AG04450 (cell line): ENCODE results near the gene CCDC150. TPM values are rescaled to one million over a fixed set of nuclear protein-coding genes. Genes with fewer than 3 reads are reported as not detected.

Source experiments
- CTCF ChIA-PET: fragments of 300-600, 350-600 bp; formaldehyde crosslinking; extraction: SDS; loops from one replicate; lab custom pipeline; 2022; ENCODE audit warnings: antibody characterized with exemption, inconsistent platforms; lab: Charles Lee
- POLR2A ChIA-PET: fragments of 350-600 bp; formaldehyde crosslinking; extraction: SDS; loops from one replicate; lab custom pipeline; 2021; ENCODE audit warnings: antibody characterized with exemption, inconsistent platforms; lab: Yijun Ruan, JAX
- DNase-seq: peaks from one replicate; pipeline ENCODE4 v3.0.0-alpha.2; 2011; ENCODE audit warnings: low read depth, low spot score
- H3K27ac ChIP-seq: one replicate; pipeline ENCODE4 v1.5.1; 2012; ENCODE audit warnings: low read depth, low read length, control low read depth
- H3K27me3 ChIP-seq: one replicate; pipeline ENCODE4 v1.6.0; 2012; ENCODE audit warnings: low read length; ENCODE audit not compliant: control insufficient read depth, insufficient read depth
- H3K4me3 ChIP-seq: 2 replicates; pipeline ENCODE4 v1.5.1; 2011; ENCODE audit warnings: mild to moderate bottlenecking, low read depth, low read length, control low read depth
- H3K9me3 ChIP-seq: 2 replicates; pipeline ENCODE4 v1.5.1; 2012; ENCODE audit warnings: low read length; ENCODE audit not compliant: control insufficient read depth, insufficient read depth
- polyA plus RNA-seq: library from polyadenylated mRNA; depleted of rRNA; stranded (reverse); fragments of >200 nt; gene quantifications from 2 replicates; pipeline ENCODE4 v1.2.3, GENCODE V29; 2011
- TF ChIP-seq, protein P1 (sequence below): IDR thresholded peaks from 2 replicates; pipeline ENCODE4 v1.5.1; 2011; ENCODE audit warnings: low read depth, low read length, control low read depth, inconsistent platforms

The CCDC150 gene
- polyA plus RNA-seq, 1 experiment: 1.5 TPM

DNA sequence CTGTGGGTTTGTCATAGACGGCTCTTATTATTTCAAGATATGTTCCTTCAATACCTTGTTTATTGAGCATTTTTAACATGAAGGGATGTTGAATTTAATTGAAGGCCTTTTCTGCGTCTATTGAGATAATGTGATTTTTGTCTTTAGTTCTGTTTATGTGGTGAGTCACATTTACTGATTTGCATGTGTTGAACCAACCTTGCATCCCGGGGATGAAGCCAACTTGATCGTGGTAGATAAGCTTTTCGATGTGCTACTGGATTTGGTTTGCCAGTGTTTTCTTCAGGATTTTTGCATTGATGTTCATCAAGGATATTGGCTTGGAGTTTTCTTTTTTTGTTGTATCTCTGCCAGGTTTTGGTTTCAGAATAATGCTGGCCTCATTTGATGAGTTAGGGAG lies 99.5 kb downstream of the CCDC150 start:
- TF ChIP-seq, protein P1, sequence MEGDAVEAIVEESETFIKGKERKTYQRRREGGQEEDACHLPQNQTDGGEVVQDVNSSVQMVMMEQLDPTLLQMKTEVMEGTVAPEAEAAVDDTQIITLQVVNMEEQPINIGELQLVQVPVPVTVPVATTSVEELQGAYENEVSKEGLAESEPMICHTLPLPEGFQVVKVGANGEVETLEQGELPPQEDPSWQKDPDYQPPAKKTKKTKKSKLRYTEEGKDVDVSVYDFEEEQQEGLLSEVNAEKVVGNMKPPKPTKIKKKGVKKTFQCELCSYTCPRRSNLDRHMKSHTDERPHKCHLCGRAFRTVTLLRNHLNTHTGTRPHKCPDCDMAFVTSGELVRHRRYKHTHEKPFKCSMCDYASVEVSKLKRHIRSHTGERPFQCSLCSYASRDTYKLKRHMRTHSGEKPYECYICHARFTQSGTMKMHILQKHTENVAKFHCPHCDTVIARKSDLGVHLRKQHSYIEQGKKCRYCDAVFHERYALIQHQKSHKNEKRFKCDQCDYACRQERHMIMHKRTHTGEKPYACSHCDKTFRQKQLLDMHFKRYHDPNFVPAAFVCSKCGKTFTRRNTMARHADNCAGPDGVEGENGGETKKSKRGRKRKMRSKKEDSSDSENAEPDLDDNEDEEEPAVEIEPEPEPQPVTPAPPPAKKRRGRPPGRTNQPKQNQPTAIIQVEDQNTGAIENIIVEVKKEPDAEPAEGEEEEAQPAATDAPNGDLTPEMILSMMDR: no peak
- POLR2A ChIA-PET: no interaction called here
- Histone ChIP-seq H3K9me3 (no peaks in the 10 kb centered on the region), H3K4me3 (no peak overlapping the region), H3K27me3 (no peaks in the 10 kb centered on the region), H3K27ac (no peak overlapping the region)
- CTCF ChIA-PET: interaction anchor here (1.6 kb wide), 1 partner anchor 12 kb away, joined by 6 read pairs; no protein-coding TSS in a partner anchor
- no peak for DNase-seq

DNA sequence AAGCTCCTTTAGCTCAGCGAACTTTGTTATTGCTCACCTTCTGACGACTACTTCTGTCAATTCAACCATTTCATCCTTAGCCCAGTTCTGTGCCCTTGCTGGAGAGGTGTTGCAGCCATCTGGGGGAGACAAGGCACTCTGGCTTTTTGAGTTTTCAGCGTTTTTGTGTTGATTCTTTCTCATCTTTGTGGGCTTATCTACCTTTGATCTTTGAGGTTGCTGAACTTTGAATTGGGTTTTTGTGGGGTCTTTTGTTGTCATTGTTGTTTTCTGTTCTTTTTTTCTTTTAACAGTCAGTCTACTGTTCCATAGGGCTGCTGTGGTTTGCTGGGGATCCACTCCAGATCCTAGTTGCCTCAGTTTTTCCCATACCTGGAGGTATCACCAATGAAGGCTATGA lies 102.7 kb downstream of the CCDC150 start:
- H3K27ac ChIP-seq: no peak overlapping the region

DNA sequence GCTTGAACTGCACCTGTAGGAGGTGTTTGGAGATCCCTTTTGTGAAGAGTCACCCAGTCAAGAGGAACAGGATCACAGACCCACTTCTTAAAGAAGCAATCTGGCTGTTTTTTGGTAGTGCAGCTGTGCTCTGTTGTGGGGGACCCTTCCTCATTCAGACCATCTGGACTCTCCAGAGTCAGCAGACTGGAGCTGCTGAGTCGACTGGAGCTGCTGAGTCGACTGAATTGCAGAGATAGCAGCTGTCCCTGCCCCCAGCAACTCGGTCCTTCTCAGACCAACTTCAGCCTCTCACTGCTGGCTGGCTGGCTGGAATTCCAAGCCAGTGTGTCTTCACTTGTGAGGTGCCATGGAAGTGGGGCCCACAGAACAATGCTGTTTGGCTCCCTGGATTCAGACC lies 103.2 kb downstream of the CCDC150 start:
- ChIA-PET CTCF (interaction anchor here (2.3 kb wide), 1 partner anchor 8 kb away, joined by 9 read pairs; no protein-coding TSS in a partner anchor), POLR2A (no interaction called here)
- Histone ChIP-seq H3K9me3 (no peaks in the 10 kb centered on the region), H3K27me3 (no peaks in the 10 kb centered on the region), H3K27ac (no peak overlapping the region), H3K4me3 (no peak overlapping the region)
- TF ChIP-seq, protein P1: no peak
- no peak for DNase-seq

More for the DNA sequence above, 102.7 kb downstream of the CCDC150 start:
- H3K9me3 ChIP-seq: no peaks in the 10 kb centered on the region
- CTCF ChIA-PET: interaction anchor here (2.3 kb wide), 1 partner anchor 9 kb away, joined by 9 read pairs; no protein-coding TSS in a partner anchor
- no peak overlapping the region for H3K4me3 ChIP-seq
- no peaks in the 10 kb centered on the region for H3K27me3 ChIP-seq
- no peak for DNase-seq
- TF ChIP-seq, protein P1: no peak
- POLR2A ChIA-PET: no interaction called here

DNA sequence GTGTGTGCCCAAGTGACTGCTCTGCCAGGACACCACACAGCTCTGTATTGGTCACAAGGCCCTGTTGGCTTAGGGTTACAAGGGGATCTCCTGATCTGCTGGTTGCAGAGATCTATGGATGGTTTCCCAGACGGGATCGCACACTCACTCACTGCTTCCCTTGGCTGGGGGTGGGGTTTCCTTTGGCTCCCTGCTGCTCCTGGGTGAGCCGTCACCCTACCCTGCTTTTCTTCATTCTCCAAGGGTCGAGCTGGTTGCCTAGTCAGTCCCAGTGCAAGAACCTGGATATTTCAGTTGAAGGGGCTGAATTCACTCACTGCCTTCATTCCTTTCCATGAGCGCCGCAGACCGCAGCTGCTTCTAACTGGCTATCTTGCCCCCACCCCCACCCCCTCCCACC lies 103.7 kb downstream of the CCDC150 start:
- Histone ChIP-seq H3K4me3 (no peak overlapping the region), H3K27me3 (no peaks in the 10 kb centered on the region), H3K27ac (no peak overlapping the region), H3K9me3 (no peaks in the 10 kb centered on the region)
- no peak for DNase-seq
- ChIA-PET POLR2A (no interaction called here), CTCF (interaction anchor here (2.3 kb wide), 1 partner anchor 8 kb away, joined by 9 read pairs; no protein-coding TSS in a partner anchor)
- TF ChIP-seq, protein P1: no peak

DNA sequence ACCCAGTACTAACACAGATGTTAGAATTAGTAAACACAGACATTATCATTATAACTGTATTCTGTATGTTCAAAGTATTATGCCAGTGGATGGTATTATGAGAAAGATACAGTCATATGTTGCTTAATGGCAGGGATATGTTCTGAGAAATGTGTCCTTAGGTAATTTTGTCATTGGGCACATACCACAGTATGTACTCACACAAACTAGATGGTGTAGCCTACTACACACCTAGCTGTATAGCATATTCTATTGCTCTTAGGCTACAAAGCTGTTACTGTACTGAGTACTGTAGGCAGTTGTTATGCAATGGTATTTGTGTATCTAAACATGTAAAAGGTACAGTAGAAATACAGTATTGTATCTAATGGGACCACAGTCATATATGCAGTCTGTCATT lies 106.2 kb downstream of the CCDC150 start:
- no peaks in the 10 kb centered on the region for H3K9me3 ChIP-seq
- CTCF ChIA-PET: interaction anchor here (1.0 kb wide), 1 partner anchor 13 kb away, joined by 4 read pairs; no protein-coding TSS in a partner anchor
- DNase-seq: no peak
- H3K27ac ChIP-seq: no peak overlapping the region
- POLR2A ChIA-PET: no interaction called here
- TF ChIP-seq, protein P1: no peak
- no peaks in the 10 kb centered on the region for H3K27me3 ChIP-seq
- no peak overlapping the region for H3K4me3 ChIP-seq
